ENCODE data around the gene CUL2.
"Not testable (repeated sequence)": the region's sequence is repeated elsewhere in the genome, so short reads cannot be mapped to it uniquely, and the experiment has no call there.

The CUL2 gene

DNA sequence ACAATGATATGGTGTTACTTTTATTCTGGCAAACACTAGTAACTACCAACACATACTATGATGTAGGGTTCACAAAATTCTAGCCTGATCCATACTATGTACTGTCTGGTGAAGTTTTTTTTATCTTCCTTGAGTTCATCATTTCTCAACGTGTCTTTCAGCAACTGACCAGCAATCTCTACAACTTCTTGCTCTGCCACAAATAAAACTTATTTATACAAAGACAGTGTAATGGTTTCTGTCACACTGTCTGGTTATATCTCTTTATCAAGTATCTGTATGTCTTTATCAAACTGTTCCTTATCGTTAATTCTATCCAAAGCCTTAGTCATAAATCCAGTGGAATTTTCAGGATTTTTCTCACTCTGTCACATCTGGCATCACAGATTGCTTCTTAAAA is 69.7 kb downstream of the CUL2 start:
- DNase-seq (ENCODE audit: low read depth in 2 of 2, low spot score in 1 of 2), result no peak

DNA sequence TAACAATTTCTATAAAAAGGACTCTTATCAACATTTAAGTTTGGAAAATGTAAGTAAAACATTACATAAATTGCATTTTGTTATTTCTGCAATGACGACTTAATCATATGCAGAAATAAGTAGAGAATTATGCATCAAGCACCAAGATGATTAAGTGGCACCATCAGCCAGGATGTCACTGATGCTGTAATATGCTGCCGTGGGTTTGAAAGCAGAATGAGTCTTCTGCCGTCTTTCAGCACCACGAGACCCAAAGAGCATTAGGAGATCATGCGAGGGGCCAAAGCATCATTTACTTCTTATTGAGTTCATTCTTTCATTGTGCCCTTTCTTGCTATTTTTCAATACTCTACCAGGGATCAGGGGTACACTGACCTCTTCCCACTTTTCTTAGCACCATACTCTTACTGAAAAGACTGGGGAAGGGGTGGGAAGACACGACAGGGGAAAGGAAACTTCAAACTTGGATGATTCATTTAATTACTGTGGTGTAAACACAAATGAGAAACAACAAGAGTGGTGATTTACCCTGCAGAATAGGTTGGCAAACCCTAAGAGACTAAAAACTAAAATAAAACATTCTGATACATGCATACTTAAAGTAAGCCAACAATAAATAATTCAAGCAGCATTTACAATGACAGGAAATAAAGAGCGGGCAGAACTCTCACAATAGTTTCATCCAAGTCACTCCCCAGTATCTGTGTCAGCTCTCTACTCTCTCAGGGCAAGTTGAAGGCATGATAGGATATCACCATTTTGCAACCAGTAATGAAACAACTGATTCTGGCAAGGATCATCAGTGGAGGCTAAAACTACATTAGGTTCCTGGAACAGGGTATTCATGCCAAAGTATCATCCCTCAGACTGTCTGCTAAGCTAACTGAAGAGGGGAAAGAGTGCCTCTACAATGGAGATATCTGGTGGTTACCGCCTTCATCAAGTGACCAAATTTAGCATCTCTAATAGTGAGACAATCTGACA is 70.8 kb downstream of the CUL2 start:
- no peak for DNase-seq (ENCODE audit: low read depth in 2 of 2, low spot score in 1 of 2)

DNA sequence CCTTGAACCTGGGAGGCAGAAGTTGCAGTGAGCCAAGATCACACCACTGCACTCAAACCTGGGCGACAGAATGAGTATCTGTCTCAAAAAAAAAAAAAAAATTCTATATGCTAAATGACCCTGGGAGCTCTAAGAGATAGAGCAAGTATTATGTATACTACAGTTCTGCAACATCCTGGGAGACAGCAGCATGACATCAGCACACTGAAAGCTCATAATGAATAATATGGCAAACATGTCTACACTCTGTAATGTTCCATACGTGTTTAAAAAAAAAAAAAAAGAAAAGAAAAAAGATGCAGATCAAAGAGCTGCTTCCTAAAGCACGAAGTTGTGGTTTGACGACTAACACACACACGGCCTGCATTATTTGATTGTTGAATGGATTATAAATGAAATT is 72.5 kb downstream of the CUL2 start:
- DNase-seq (ENCODE audit: low read depth in 2 of 2, low spot score in 1 of 2), result no peak

DNA sequence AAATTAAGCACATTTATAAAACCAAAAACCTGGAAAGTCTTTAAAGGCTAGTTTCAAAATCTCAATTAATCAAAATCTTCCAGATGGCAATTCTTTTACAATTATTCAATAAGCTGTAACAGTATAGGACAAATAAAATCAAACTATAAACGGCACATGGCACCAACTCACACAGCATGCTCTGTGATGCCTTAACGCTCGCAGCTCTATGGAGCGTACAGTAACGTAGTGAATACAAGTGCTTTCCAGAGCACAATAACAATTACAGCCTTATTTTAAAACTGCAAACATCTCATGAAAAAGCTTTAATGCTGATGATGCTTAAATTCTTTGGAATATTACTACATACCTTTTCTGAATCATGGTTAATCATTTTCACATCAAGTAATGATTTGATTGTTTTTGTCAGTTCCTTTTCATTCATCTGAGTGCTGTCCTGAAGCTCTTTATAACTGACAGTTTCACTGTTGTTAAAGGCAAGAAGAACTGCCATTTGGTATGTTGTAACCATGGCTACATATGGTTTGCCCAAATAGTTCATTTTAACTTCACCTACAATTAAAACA is 74.2 kb downstream of the CUL2 start:
- DNase-seq (ENCODE audit: low read depth in 2 of 2, low spot score in 1 of 2), result no peak

DNA sequence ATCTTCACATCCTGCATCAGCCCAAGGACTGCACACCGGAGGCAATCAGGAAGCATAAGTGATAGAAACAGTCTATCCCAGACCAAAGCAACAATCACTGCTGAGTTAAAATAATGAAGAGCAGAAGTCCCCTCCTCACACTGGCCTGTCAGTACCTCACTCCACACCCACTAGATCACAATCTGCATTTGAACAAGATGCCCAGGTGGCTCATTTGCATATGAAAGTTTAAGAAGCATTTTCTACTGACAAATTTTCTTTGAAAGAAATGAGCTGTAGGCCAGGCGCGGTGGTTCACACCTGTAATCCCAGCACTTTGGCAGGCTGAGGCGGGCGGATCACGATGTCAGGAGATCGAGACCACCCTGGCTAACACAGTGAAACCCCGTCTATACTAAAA is 77.4 kb downstream of the CUL2 start:
- DNase-seq (ENCODE audit: low read depth in 2 of 2, low spot score in 1 of 2), result no peak

DNA sequence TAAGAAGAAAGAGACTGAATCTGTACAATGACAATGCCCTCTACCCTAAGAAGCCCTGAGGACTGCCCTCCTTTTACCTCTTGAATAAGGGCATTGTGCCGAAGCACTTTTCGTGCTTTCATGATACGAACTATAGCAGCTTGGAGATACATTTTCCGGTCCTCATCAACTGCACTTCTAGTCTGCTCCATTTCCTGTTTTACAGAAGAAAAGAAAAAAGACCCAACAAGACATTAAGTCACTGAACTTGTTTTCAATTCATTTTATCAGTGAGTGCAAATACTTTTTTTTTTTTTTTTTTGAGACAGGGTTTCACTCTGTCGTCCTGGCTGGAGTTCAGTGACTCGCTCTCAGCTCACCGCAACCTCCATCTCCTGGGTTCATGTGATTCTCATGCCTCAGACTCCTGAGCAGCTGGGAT is 78.4 kb downstream of the CUL2 start:
- no peak for DNase-seq (ENCODE audit: low read depth in 2 of 2, low spot score in 1 of 2)

DNA sequence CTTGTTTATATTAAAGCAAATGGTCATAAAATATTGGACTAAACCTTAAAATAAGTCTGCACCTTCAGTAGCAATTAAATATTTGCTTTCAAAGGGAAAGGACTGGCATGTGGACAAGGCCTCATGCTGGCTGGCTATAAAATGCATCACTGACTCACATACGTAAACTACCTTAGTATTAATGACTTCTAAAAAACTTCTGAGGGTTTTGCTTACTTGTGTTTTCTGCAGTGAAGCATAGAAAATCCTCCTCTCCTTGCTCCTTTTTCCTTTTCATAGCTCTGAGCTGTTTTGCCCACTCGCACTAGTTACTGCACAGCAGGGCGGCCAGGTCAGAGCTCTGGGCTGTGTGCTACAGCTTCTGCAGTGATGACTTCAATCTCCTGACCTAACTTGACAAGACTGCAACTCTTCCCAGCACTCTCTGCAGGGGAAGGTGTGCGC is 82.3 kb downstream of the CUL2 start:
- DNase-seq (ENCODE audit: low read depth in 2 of 2, low spot score in 1 of 2), result no peak

DNA sequence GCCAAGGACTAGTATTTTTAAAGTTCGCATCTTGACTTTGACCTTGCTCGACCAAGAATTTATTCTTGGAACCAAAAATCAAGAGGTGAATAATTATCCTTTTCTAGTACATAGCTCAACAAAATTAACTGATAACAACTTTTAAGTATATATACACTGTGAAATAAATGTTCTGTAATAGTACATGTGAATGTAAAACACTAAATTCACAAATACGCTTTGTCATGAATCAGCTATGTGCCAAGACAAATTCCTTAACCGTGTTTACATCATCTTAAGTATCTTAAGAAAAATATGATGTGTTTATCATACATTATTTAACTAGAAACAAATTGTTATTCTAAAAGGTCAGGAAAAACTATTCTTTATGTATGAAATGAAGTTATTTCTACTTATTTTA is 83.3 kb downstream of the CUL2 start:
- no peak for DNase-seq (ENCODE audit: low read depth in 2 of 2, low spot score in 1 of 2)

DNA sequence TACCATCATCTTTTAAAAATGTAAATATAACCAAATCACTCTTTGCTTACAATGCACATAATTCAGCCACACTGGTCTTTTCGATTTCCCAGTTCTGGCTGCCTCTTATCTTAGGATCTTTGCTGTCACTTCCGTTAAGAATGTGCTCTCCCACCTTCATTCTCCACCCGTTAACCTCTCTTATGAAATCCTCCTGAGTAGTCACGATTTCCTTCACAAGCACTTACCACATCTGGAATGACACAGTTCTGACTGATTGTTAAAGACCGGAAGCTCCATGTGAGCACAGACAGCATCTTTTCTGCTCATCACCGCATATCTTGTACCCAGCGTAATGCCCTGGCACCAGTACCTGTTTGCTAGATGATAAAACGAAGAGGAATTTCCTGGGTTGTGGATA is 84.3 kb downstream of the CUL2 start:
- DNase-seq (ENCODE audit: low read depth in 2 of 2, low spot score in 1 of 2), result no peak

DNA sequence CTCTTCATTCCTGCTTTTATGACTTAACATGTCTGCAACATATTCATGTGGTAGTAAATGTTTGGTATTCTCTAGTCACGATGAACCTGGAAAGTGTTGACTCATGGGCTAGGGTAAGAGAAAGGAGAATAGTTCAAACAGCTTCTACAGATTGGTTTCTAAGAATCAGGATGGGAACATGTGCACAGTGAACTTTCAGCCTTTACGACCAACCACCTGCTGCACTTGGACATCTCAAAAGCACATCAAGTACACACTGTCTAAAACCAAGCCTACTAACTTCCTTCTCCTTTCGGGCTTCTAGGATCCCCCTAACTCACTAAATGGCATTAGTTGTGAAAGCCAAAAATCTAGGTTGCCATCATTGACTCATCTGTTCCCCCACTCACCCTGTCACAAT is 85.5 kb downstream of the CUL2 start:
- DNase-seq (ENCODE audit: low read depth in 2 of 2, low spot score in 1 of 2), result no peak

DNA sequence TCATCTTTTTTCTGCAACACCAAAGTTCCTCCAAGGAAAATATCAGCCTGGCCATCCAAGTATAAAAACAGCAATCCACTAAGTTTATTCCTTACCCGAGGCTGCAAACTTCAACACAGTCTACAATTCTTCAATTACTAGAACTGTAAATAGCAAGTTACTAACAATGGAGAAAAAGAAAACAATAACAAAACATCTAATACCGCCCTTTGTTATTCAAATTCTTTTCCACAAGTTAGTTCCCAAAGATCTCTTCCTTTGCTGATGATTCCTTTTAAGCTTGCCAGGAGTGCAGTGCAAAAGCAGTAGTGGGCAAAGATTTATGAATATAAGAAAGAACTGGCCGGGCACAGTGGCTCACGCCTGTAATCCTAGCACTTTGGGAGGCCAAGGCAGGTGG is 86.2 kb downstream of the CUL2 start:
- no peak for DNase-seq (ENCODE audit: low read depth in 2 of 2, low spot score in 1 of 2)

DNA sequence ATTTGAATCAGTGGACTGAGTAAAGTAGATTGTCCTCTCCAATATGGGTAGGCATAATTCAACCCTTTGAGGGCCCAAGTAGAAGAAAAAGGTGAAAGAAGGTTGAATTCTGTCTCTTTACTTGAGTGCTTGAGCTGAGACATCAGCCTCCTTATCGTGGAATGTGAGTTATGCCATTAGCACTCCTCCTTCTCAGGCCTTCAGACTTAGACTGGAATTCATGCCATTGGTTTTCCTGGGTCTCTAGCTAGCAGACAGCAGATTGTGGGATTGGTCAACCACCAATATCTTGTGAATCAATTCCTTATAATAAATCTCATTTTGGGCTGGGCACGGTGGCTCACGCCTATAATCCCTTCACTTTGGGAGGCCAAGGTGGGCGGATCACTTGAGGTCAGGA is 89.2 kb downstream of the CUL2 start:
- DNase-seq (ENCODE audit: low read depth in 2 of 2, low spot score in 1 of 2), result no peak

DNA sequence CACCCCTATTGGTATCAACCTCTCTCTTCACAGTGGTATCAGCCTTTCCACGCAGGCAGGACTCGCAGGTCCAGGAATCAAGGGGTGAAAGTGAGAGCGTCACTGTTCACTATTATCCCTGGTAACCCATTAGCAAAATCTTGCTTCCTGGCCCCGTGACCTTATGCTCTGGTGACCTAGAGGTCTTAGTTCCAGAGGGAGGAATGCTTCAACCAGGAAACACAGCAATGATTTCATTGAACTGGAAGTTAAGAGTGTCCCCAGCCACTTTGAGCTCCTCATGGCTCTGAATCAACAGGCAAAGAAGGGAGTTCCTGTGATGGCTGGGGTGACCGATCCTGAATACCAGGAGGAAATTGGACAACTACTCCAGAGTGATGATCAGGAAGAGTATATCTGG is 90.6 kb downstream of the CUL2 start:
- no peak for DNase-seq (ENCODE audit: low read depth in 2 of 2, low spot score in 1 of 2)

DNA sequence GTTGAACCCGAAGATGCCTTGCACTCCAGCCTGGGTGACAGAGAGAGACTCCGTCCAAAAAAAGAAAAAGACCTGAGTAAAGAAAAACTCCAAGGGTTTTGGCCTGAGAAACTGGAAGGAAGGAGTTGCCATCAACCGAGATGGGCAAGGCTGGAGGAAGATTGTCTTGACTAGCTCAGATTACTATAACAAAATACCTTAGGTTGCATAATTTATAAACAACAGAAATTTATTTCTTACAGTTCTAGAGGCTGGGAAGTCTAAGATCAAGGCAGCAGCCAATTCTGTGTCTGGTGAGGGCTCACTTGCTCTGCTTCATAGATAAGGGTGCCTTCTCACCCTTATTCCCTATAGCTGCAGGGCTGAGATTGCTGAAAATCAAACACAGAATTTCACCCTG is 91.2 kb downstream of the CUL2 start:
- no peak for DNase-seq (ENCODE audit: low read depth in 2 of 2, low spot score in 1 of 2)

DNA sequence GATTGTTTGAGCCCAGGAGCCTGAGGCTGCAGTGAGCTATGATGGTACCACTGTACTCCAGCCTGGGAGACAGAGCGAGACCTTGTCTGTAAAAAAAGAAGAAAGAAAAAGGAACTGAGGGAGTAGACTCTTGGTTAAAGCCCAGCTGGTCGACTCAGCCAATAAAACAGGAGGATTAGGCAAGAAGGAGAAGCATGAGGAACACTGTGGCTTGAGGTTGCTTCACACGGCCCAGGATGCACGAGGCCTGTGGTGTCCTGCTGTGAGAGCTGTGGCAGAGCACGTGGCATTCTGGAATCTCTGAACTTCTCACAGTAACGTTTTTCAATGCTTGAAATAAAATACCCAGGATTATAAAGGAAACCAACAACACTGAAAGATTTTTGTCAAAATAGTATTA is 93.3 kb downstream of the CUL2 start:
- no peak for DNase-seq (ENCODE audit: low read depth in 2 of 2, low spot score in 1 of 2)

DNA sequence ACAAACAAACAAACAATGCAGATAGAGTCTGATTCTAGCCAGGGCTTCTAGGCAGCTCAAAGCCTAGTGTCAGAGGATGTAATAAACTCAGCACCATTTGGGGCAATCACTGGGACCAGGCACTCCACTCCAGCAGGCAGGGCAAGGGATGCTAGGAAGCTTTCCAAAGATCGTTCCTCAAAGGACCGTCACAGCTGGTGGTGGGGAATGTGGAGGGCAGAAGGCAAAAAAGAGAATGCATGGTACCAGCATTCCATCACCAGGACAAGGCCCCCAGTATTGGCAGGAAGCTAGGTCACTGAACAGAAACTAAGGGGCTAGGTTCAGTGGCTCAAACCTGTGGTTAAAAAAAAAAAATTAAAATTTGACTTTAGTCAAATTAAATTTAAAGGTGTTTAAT is 94.2 kb downstream of the CUL2 start:
- DNase-seq (ENCODE audit: low read depth in 2 of 2, low spot score in 1 of 2), result no peak

DNA sequence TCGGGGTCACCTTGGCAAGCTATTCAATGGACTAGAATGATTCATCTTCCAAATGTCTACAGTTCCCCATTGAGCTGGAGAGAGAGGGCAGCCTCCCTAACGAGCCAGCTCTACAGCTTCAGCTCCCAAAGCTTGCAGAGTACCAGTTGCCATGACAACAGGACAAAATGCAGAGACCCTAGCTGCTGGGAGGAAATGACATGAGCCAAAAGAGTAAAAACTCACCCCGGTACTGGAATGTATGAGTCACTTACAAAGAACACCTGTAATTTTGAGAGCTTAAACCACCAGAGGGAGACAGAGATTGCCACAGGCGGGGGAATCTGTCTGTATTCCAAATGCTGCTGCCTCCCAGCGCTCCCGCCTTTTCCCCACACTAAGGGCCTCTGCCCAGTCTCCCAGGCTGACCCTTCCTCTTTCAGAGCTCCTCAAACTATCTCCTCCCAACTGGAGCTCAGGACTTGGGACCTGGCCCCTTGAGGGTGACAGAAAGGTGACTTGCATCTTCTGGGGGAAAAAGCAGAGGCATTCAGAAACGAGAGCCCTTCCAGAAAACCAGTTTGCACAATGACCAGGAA is 95.5 kb downstream of the CUL2 start:
- DNase-seq (ENCODE audit: low read depth in 2 of 2, low spot score in 1 of 2), result peak in 1 of 2 donors; percentile 3

DNA sequence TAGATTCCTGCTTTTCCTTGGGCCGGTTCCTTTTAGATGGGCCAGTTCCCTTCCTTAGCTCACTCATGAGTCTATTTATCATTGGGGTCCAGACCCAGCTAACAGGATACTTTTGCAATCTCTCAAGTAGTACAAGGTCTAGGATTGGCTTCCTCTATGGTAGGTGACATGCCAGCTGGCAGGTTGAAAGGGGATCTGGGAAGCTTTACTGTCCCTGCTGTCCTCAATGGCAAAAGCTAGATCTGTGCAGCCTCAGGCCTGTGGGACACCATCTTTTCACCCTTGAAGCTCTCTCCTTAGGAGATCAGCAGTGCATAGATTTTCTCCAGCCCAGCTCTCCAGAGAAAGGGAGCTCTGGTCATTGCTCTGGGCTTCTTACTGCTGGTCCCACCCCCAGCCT is 96.4 kb downstream of the CUL2 start:
- DNase-seq (ENCODE audit: low read depth in 2 of 2, low spot score in 1 of 2), result no peak

DNA sequence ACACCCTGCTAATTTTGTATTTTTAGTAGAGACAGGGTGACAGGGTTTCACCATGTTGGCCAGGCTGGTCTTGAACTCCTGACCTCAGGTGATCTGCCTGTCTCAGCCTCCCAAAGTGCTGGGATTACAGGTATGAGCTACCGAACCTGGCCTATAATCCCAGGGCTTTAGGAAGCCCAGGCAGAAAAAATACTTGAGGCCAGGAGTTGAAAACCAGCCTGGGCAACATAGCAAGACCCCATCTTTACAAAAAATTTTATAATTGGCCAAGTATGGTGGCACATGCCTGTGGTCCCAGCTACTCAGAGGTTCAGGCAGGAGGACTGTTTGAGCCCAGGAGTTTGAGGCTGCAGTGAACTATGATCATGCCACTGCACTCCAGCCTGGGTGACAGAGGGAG is 99.0 kb downstream of the CUL2 start:
- DNase-seq (ENCODE audit: low read depth in 2 of 2, low spot score in 1 of 2), result not testable (repeated sequence)

DNA sequence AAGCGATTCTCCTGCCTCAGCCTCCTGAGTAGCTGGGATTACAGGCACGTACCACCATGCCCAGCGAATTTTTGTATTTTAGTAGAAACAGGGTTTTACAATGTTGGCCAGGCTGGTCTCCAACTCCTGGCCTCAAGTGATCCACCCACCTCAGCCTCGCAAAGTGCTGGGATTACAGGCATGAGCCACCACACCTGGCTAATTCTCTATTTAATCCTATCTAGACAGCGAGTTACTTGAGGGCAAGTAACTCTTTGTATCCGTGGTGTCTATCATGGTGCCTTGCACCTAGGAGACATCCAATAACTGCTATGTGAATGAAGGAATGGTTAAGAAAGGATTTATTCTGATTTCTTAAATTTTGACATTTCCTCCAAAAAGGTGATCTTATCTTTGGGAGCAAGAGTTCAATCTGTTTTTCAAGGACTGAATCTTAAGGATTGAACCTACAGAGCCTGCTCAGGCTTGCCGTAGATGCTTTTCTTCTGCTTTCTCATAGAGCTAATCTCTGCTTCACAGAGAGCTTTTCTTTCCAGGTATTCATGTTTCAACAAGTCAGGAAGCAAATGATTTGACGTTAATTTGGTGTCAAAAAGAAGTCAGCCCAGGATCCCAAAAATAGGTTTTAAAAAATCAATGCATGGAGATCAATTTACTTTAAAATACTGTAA is 101.6 kb downstream of the CUL2 start:
- DNase-seq (ENCODE audit: low read depth in 2 of 2, low spot score in 1 of 2), result no peak

DNA sequence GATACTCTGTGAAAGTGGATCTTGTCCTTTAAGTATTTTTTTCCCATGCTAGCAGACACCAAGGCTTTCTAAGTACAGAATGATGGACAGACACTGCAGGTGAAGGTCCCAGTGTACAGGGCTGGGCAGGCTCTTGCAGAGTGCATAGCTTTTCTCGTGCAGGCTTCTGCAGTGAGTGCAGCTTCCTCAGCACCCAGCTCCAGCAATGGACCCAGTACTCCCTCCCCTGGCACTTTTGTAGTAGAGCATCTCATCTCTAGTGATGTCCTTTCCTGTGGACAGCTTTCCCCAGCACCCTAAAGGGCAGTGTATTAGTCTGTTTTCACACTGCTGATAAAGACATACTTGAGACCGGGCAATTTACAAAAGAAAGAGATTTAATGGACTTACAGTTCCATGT is 104.3 kb downstream of the CUL2 start:
- DNase-seq (ENCODE audit: low read depth in 2 of 2, low spot score in 1 of 2), result no peak

DNA sequence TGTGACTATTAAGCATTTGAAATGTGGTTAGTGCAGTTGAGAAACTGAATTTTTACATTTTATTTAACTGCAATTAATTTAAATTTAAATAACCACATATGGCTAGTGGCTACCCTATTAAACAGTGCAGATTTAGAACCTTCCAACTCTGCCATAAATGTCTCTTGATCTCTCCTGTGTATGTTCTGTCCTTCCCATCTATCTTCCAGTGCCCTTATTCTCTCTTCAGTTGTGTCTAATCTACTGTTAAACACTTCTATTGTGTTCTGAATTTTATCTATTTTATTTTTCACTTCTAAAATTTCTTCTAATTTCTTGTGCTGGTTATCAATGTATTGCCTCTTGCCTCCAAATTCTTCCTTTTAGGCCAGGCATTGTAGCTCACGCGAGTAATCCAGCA is 105.0 kb downstream of the CUL2 start:
- no peak for DNase-seq (ENCODE audit: low read depth in 2 of 2, low spot score in 1 of 2)

Measured in stimulated activated CD8-positive, alpha-beta memory T cell treated with anti-CD3 and anti-CD28 coated beads, Interleukin-4, amount 100 ng/mL, for 1 hour (primary cell).